ENCODE results near the gene PKP1. TPM values are rescaled to one million over a fixed set of nuclear protein-coding genes. Genes with fewer than 3 reads are reported as not detected.

Gene PKP1
- total and polyA plus RNA-seq, 10 of the 15 experiments (the other 5 are each of a cell fraction or from before 2014, with no cell fraction given), result 0.03 TPM; not detected in 9

GRCh38 chr1:201350884-201351283 is 67.6 kb downstream of the PKP1 start (continued):
- no peak for TF ChIP-seq NFYA (IDR thresholded peaks at IDR 0.05; ENCODE audit: borderline replicate concordance, low read depth, low read length)
- no peak for TF ChIP-seq IRF3 (IDR thresholded peaks at IDR 0.05)
- no peak for TF ChIP-seq YY1 (IDR thresholded peaks at IDR 0.05; ENCODE audit: low read depth, low read length)
- no peak for TF ChIP-seq PML (IDR thresholded peaks at IDR 0.05; ENCODE audit: low read length)
- TF ChIP-seq CTCF (IDR thresholded peaks at IDR 0.05 in 2 of 3, conservative IDR thresholded peaks at IDR 0.05 in 1 of 3; ENCODE audit: control insufficient read depth in 2 of 3, extremely low read depth in 1 of 3, insufficient read depth in 1 of 3, low read depth in 3 of 3, low read length in 3 of 3), result no peak
- no peak for TF ChIP-seq EP300 (IDR thresholded peaks at IDR 0.05; ENCODE audit: borderline replicate concordance in 1 of 2, control insufficient read depth in 1 of 2, low read depth in 2 of 2, low read length in 2 of 2)
- TF ChIP-seq RFX5 (IDR thresholded peaks at IDR 0.05; ENCODE audit: low read depth, low read length), result no peak
- no peak for TF ChIP-seq LARP7 (IDR thresholded peaks at IDR 0.05)

- SMC1A ChIA-PET (ENCODE audit: uncharacterized antibody, unreplicated experiment), result no interaction called here
- POLR2A ChIA-PET, result no interaction called here
- CTCF ChIA-PET, result no interaction called here
- TF ChIP-seq TAF1 (IDR thresholded peaks at IDR 0.05; ENCODE audit: borderline replicate concordance, low read depth, low read length) (no peak), ZBED1 (IDR thresholded peaks at IDR 0.05; ENCODE audit: borderline replicate concordance) (no peak), PAX5 (IDR thresholded peaks at IDR 0.05; ENCODE audit: borderline replicate concordance, low read depth, low read length) (no peak), LARP7 (IDR thresholded peaks at IDR 0.05) (no peak), TCF12 (IDR thresholded peaks at IDR 0.05; ENCODE audit: low read depth, low read length) (no peak), REST (IDR thresholded peaks at IDR 0.05; ENCODE audit: low read depth, low read length) (no peak), NR2C1 (IDR thresholded peaks at IDR 0.05) (no peak), ZNF207 (IDR thresholded peaks at IDR 0.05; ENCODE audit: borderline replicate concordance) (no peak), SREBF2 (IDR thresholded peaks at IDR 0.05; ENCODE audit: low read length) (no peak), FOS (IDR thresholded peaks at IDR 0.05; ENCODE audit: borderline replicate concordance, extremely low read depth, insufficient read length) (no peak), RAD21 (IDR thresholded peaks at IDR 0.05; ENCODE audit: insufficient read depth, low read depth, low read length) (no peak), SIN3A (IDR thresholded peaks at IDR 0.05; ENCODE audit: low read depth, low read length) (no peak), JUND (IDR thresholded peaks at IDR 0.05; ENCODE audit: low read depth, low read length) (no peak)
Observed at GRCh38 chr1:201351617-201352016, 68.3 kb downstream of the PKP1 start.

More at GRCh38 chr1:201351617-201352016, 68.3 kb downstream of the PKP1 start:
- Histone ChIP-seq H3K9me3 (replicated peaks; ENCODE audit: control insufficient read depth, insufficient read depth, low read length) (no peaks in the 10 kb centered on the region), H4K20me1 (ENCODE audit: control insufficient read depth, insufficient read depth) (no peaks in the 10 kb centered on the region), H3K36me3 (ENCODE audit: control insufficient read depth in 2 of 2, insufficient read depth in 2 of 2, low read length in 1 of 2) (no peaks in the 10 kb centered on the region), H3K4me2 (ENCODE audit: control insufficient read depth, insufficient read depth) (no peak overlapping the region), H3K4me1 (ENCODE audit: control insufficient read depth, insufficient read depth, low read length) (no peaks in the 10 kb centered on the region), H2AFZ (ENCODE audit: control insufficient read depth, low read depth, low read length) (no peak overlapping the region), H3K79me2 (ENCODE audit: control insufficient read depth, insufficient read depth, low read length) (no peaks in the 10 kb centered on the region), H3K27me3 (replicated peaks in 1 of 2; ENCODE audit: control insufficient read depth in 2 of 2, insufficient read depth in 2 of 2, low read length in 1 of 2) (peaks cover 0 to 1% of the 10 kb centered on the region in 2 experiments; a peak in 2 of 4 replicates), H3K4me3 (no peak overlapping the region), H3K27ac (ENCODE audit: control insufficient read depth, insufficient read depth) (no peak overlapping the region), H3K9ac (ENCODE audit: control insufficient read depth, insufficient read depth, low read length) (no peak overlapping the region)
- RAD21 ChIA-PET (ENCODE audit: unreplicated experiment), result no interaction called here
- in situ Hi-C loops (cut with MboI), result no loop called here
- BruUV-seq (replicated peaks), result no TSS peak
- DNase-seq (ENCODE audit: low read depth, low spot score) (no peak), FAIRE-seq (no peak), ATAC-seq (no peak)
- intact Hi-C loops (cut with micrococcal nuclease; ENCODE audit: unreplicated experiment), result no loop called here
